IMR-90 (cell line): ENCODE measurements around the gene CDK5RAP3. TPM values are rescaled to one million over a fixed set of nuclear protein-coding genes. Genes with fewer than 3 reads are reported as not detected.

Experiments used
- ATAC-seq: fragments of 200-7000 bp; cut with Tn5 transposase; 2 replicates; pipeline ENCODE4 v1.9.1; 2020; ENCODE audit warnings: low read depth, mild to moderate bottlenecking, moderate library complexity
- BruUV-seq: library from RNA; stranded (reverse); fragments of 400-500 nt; replicated peaks from 2 replicates; lab custom pipeline; 2021; lab: Mats Ljungman, UMichigan
- CTCF ChIA-PET: fragments of 300-600 bp; formaldehyde crosslinking; extraction: SDS; loops from one replicate; lab custom pipeline; 2021; ENCODE audit warnings: antibody characterized with exemption; lab: Yijun Ruan, JAX
- POLR2A ChIA-PET: fragments of 300-600 bp; sonication (Branson Sonifier 250); formaldehyde crosslinking; loops from one replicate; lab custom pipeline; 2022; ENCODE audit warnings: antibody characterized with exemption; ENCODE audit not compliant: unreplicated experiment; lab: Charles Lee
- DNase-seq: peaks from one replicate; pipeline ENCODE4 v3.0.0; 2013
- H2AFZ ChIP-seq: replicated peaks from 2 replicates; pipeline ENCODE3; 2013; ENCODE audit warnings: low read length, mild to moderate bottlenecking; ENCODE audit not compliant: poor library complexity
- H2AK5ac ChIP-seq: 2 replicates; pipeline ENCODE4 v1.6.1; 2013; ENCODE audit warnings: low read depth, low read length, inconsistent platforms
- H2AK9ac ChIP-seq: replicated peaks from 2 replicates; pipeline ENCODE3; 2013; ENCODE audit warnings: mild to moderate bottlenecking, low read depth, low read length, moderate library complexity; ENCODE audit not compliant: poor library complexity
- H2BK120ac ChIP-seq: 2 replicates; pipeline ENCODE4 v1.6.1; 2013; ENCODE audit warnings: low read depth, low read length, inconsistent platforms
- H2BK15ac ChIP-seq: 3 replicates; pipeline ENCODE4 v1.6.1; 2013; ENCODE audit warnings: low read depth, low read length, inconsistent platforms
- H2BK20ac ChIP-seq: 2 replicates; pipeline ENCODE4 v1.6.1; 2013; ENCODE audit warnings: low read depth, mild to moderate bottlenecking, inconsistent platforms, low read length, moderate library complexity
- H2BK5ac ChIP-seq: 2 replicates; pipeline ENCODE4 v1.6.1; 2013; ENCODE audit warnings: mild to moderate bottlenecking, low read depth, low read length, inconsistent platforms; ENCODE audit not compliant: poor library complexity, severe bottlenecking
- H3K14ac ChIP-seq: replicated peaks from 2 replicates; pipeline ENCODE4 v1.6.1; 2013; ENCODE audit warnings: low read depth, low read length, inconsistent platforms
- H3K18ac ChIP-seq: 2 replicates; pipeline ENCODE4 v1.6.1; 2013; ENCODE audit warnings: low read depth, low read length, control low read depth
- H3K23ac ChIP-seq: 2 replicates; pipeline ENCODE4 v1.6.1; 2013; ENCODE audit warnings: low read depth, low read length, inconsistent platforms
- H3K27ac ChIP-seq: 2 replicates; pipeline ENCODE4 v1.5.1; 2013; ENCODE audit warnings: mild to moderate bottlenecking, control low read depth, low read length; ENCODE audit not compliant: insufficient read depth
- H3K27me3 ChIP-seq: 2 replicates; pipeline ENCODE4 v1.6.1; 2013; ENCODE audit warnings: low read length; ENCODE audit not compliant: control insufficient read depth, insufficient read depth
- H3K36me3 ChIP-seq: 2 replicates; pipeline ENCODE4 v1.6.1; 2013; ENCODE audit warnings: low read length, mixed read lengths; ENCODE audit not compliant: control insufficient read depth, insufficient read depth
- H3K4ac ChIP-seq: 2 replicates; pipeline ENCODE4 v1.6.1; 2013; ENCODE audit warnings: low read depth, low read length, inconsistent platforms
- H3K4me1 ChIP-seq: 2 replicates; pipeline ENCODE4 v1.6.1; 2013; ENCODE audit warnings: low read length, mixed read lengths; ENCODE audit not compliant: control insufficient read depth, insufficient read depth
- H3K4me2 ChIP-seq: 2 replicates; pipeline ENCODE4 v1.6.1; 2013; ENCODE audit warnings: low read depth, mild to moderate bottlenecking, control low read depth, low read length, moderate library complexity
- H3K4me3 ChIP-seq: 2 replicates; pipeline ENCODE4 v1.5.1; 2013; ENCODE audit warnings: low read depth, mild to moderate bottlenecking, control low read depth, low read length, moderate library complexity; ENCODE audit not compliant: insufficient read depth
- H3K56ac ChIP-seq: 2 replicates; pipeline ENCODE4 v1.6.1; 2013; ENCODE audit warnings: low read length, inconsistent platforms; ENCODE audit not compliant: insufficient read depth; ENCODE audit errors: extremely low read depth
- H3K79me1 ChIP-seq, 2 experiments: 2 replicates each; pipeline ENCODE4 v1.6.1; 2013; ENCODE audit warnings: low read length in 2 of 2, inconsistent platforms in 1 of 2, low read depth in 1 of 2
- H3K9ac ChIP-seq: 2 replicates; pipeline ENCODE4 v1.6.1; 2013; ENCODE audit warnings: low read depth, low read length, control low read depth
- H3K9me1 ChIP-seq: 2 replicates; pipeline ENCODE4 v1.6.1; 2013; ENCODE audit warnings: low read length, inconsistent platforms; ENCODE audit not compliant: insufficient read depth
- H3K9me3 ChIP-seq: 2 replicates; pipeline ENCODE4 v1.6.1; 2013; ENCODE audit warnings: low read length; ENCODE audit not compliant: control insufficient read depth, insufficient read depth
- H4K20me1 ChIP-seq: 2 replicates; pipeline ENCODE4 v1.6.1; 2013; ENCODE audit warnings: low read length, inconsistent platforms; ENCODE audit not compliant: insufficient read depth
- H4K5ac ChIP-seq: 2 replicates; pipeline ENCODE4 v1.6.1; 2013; ENCODE audit warnings: mild to moderate bottlenecking, low read depth, low read length, control low read depth
- H4K8ac ChIP-seq, 2 experiments: 2 replicates each; pipeline ENCODE4 v1.6.1; 2013; ENCODE audit warnings: low read depth in 2 of 2, low read length in 2 of 2, control low read depth in 1 of 2, inconsistent platforms in 1 of 2
- H4K91ac ChIP-seq: 2 replicates; pipeline ENCODE4 v1.6.1; 2013; ENCODE audit warnings: low read depth, low read length, inconsistent platforms; ENCODE audit not compliant: insufficient read depth
- BHLHE40 ChIP-seq: fragments of 150-350 bp; IDR thresholded peaks from 2 replicates; pipeline ENCODE4 v1.6.1; 2016; ENCODE audit warnings: mild to moderate bottlenecking, low read depth, low read length
- CEBPB ChIP-seq: IDR thresholded peaks from 2 replicates; pipeline ENCODE4 v1.6.1; 2012; ENCODE audit warnings: low read depth, low read length, improper control_type of control experiment
- FOS ChIP-seq: fragments of 150-350 bp; IDR thresholded peaks from 2 replicates; pipeline ENCODE4 v1.6.1; 2016; ENCODE audit warnings: low read depth, low read length
- MAFK ChIP-seq: IDR thresholded peaks from 2 replicates; pipeline ENCODE4 v1.6.1; 2012; ENCODE audit warnings: low read depth, low read length, improper control_type of control experiment
- MXI1 ChIP-seq: IDR thresholded peaks from 2 replicates; pipeline ENCODE4 v1.6.1; 2012; ENCODE audit warnings: low read depth, mild to moderate bottlenecking, low read length, moderate library complexity, borderline replicate concordance
- NFE2L2 ChIP-seq: fragments of 150-350 bp; IDR thresholded peaks from 2 replicates; pipeline ENCODE4 v1.6.1; 2016; ENCODE audit warnings: low read depth, mild to moderate bottlenecking, low read length
- RAD21 ChIP-seq: IDR thresholded peaks from 2 replicates; pipeline ENCODE4 v1.6.1; 2012; ENCODE audit warnings: low read length, improper control_type of control experiment
- RCOR1 ChIP-seq: IDR thresholded peaks from 2 replicates; pipeline ENCODE4 v1.6.1; 2012; ENCODE audit warnings: mild to moderate bottlenecking, low read length, improper control_type of control experiment; ENCODE audit not compliant: insufficient replicate concordance
- RFX5 ChIP-seq: IDR thresholded peaks from 2 replicates; pipeline ENCODE4 v1.8.0; 2012; ENCODE audit warnings: low read depth, mild to moderate bottlenecking, low read length, moderate library complexity
- WGBS, 2 experiments: methylation state at CpG; one replicate each; pipeline versions ENCODE4 v1.1.5 to v1.1.7; 2013; ENCODE audit warnings: missing lambda C conversion rate in 2 of 2; ENCODE audit not compliant: insufficient read length in 1 of 2; ENCODE audit errors: extremely low coverage in 2 of 2; 5-methylcytosine and 5-hydroxymethylcytosine counted together
- dilution Hi-C: fragments of 300-500 bp; cut with HindIII; formaldehyde crosslinking; loops from one replicate; pipeline ENCODE4 v1.14.3; 2018; ENCODE audit warnings: low sequenced_read_pairs; ENCODE audit not compliant: unreplicated experiment
- in situ Hi-C: fragments of 300-500 bp; cut with MboI; formaldehyde crosslinking; loops from 3 replicates; pipeline ENCODE4 v1.14.3; 2019; ENCODE audit warnings: low sequenced_read_pairs, inconsistent platforms, mixed read lengths
- intact Hi-C: fragments of 100-400 bp; cut with micrococcal nuclease; formaldehyde crosslinking; loops from 2 replicates; pipeline ENCODE4 v1.10.0; 2022
- polyA plus RNA-seq, 3 experiments: library from polyadenylated mRNA; depleted of rRNA; stranded (reverse); fragments of >200 nt; gene quantifications; 2 replicates each; pipeline ENCODE4 v1.2.3, GENCODE V29; 2012; ENCODE audit warnings: low replicate concordance in 1 of 3
- total RNA-seq: library from RNA; depleted of rRNA; stranded (reverse); fragments of >200 nt; gene quantifications from 2 replicates; pipeline ENCODE4 v1.2.3, GENCODE V29; 2012
- TF ChIP-seq, protein P1 (sequence below): fragments of 150-350 bp; IDR thresholded peaks from 2 replicates; pipeline ENCODE4 v1.6.1; 2016; ENCODE audit warnings: low read depth, mild to moderate bottlenecking, low read length, moderate library complexity, borderline replicate concordance
- TF ChIP-seq, protein P2 (sequence below): conservative IDR thresholded peaks from 2 replicates; pipeline ENCODE4 v1.5.1; 2012; ENCODE audit warnings: mild to moderate bottlenecking, low read depth, low read length, improper control_type of control experiment
- TF ChIP-seq, protein P3 (sequence below): fragments of 150-350 bp; IDR thresholded peaks from 2 replicates; pipeline ENCODE4 v1.6.1; 2017; ENCODE audit warnings: mild to moderate bottlenecking, antibody characterized with exemption, low read length, low read depth

Gene CDK5RAP3
- total and polyA plus RNA-seq, 2 of the 4 experiments (the other 2 are of a cell fraction), result 75.3 to 153 TPM

DNA sequence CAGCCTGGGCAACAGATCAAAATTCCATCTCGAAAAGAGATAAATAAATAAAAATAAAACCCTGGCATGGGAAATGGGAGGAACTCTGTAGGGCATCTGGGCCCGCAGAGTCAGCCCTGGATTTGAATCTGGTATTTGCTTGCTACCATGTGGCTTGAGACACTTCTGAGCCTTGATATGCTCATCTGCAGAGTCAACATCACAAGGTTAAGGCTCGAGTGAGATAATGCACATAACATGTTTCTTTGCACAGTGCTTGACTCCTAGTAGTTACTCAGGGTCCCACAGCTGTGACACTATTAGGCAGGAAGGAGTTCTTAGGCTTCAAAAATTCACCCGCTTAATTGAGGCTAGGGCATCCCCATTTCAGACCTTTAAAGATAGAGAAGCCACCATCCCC is 21.3 kb downstream of the CDK5RAP3 start:
- H2BK5ac ChIP-seq, result no peak overlapping the region
- no peak overlapping the region for H3K4me3 ChIP-seq
- DNase-seq, result no peak
- H4K8ac ChIP-seq, result no peak overlapping the region
- H4K20me1 ChIP-seq, result no peaks in the 10 kb centered on the region
- H2AK5ac ChIP-seq, result no peak overlapping the region
- H3K27me3 ChIP-seq, result peaks cover 6% of the 10 kb centered on the region; the same call in 1 of the 2 replicates
- BruUV-seq, result no TSS peak
- H2BK120ac ChIP-seq, result no peak overlapping the region
- ChIA-PET CTCF (no interaction called here), POLR2A (no interaction called here)
- dilution Hi-C loops (no loop called here), intact Hi-C loops (no loop called here), in situ Hi-C loops (no loop called here)
- no peak overlapping the region for H4K5ac ChIP-seq
- H3K36me3 ChIP-seq, result no peaks in the 10 kb centered on the region
- no peak overlapping the region for H2BK15ac ChIP-seq
- WGBS, 2 experiments, result 56% methylated on average over 2 of the region's 4 CpGs; no CpG with 5 or more reads in 1 of the 2 experiments
- no peak overlapping the region for H3K27ac ChIP-seq
- no peaks in the 10 kb centered on the region for H3K79me1 ChIP-seq
- H3K9ac ChIP-seq, result no peak overlapping the region
- no peak overlapping the region for H2AFZ ChIP-seq
- H3K56ac ChIP-seq, result no peak overlapping the region
- no peak overlapping the region for H4K91ac ChIP-seq
- H2BK20ac ChIP-seq, result no peak overlapping the region
- no peak overlapping the region for H3K23ac ChIP-seq
- TF ChIP-seq MAFK (no peak), RCOR1 (no peak), RFX5 (no peak), BHLHE40 (no peak), CEBPB (no peak), RAD21 (no peak), FOS (no peak), MXI1 (no peak), NFE2L2 (no peak)
- TF ChIP-seq, protein P1, sequence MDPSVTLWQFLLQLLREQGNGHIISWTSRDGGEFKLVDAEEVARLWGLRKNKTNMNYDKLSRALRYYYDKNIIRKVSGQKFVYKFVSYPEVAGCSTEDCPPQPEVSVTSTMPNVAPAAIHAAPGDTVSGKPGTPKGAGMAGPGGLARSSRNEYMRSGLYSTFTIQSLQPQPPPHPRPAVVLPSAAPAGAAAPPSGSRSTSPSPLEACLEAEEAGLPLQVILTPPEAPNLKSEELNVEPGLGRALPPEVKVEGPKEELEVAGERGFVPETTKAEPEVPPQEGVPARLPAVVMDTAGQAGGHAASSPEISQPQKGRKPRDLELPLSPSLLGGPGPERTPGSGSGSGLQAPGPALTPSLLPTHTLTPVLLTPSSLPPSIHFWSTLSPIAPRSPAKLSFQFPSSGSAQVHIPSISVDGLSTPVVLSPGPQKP, result no peak
- TF ChIP-seq, protein P2, sequence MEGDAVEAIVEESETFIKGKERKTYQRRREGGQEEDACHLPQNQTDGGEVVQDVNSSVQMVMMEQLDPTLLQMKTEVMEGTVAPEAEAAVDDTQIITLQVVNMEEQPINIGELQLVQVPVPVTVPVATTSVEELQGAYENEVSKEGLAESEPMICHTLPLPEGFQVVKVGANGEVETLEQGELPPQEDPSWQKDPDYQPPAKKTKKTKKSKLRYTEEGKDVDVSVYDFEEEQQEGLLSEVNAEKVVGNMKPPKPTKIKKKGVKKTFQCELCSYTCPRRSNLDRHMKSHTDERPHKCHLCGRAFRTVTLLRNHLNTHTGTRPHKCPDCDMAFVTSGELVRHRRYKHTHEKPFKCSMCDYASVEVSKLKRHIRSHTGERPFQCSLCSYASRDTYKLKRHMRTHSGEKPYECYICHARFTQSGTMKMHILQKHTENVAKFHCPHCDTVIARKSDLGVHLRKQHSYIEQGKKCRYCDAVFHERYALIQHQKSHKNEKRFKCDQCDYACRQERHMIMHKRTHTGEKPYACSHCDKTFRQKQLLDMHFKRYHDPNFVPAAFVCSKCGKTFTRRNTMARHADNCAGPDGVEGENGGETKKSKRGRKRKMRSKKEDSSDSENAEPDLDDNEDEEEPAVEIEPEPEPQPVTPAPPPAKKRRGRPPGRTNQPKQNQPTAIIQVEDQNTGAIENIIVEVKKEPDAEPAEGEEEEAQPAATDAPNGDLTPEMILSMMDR, result no peak
- TF ChIP-seq, protein P3, sequence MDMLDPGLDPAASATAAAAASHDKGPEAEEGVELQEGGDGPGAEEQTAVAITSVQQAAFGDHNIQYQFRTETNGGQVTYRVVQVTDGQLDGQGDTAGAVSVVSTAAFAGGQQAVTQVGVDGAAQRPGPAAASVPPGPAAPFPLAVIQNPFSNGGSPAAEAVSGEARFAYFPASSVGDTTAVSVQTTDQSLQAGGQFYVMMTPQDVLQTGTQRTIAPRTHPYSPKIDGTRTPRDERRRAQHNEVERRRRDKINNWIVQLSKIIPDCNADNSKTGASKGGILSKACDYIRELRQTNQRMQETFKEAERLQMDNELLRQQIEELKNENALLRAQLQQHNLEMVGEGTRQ, result no peak
- H2AK9ac ChIP-seq, result no peak overlapping the region
- H3K14ac ChIP-seq, result no peak overlapping the region
- no peak overlapping the region for H3K4ac ChIP-seq
- no peaks in the 10 kb centered on the region for H3K9me1 ChIP-seq
- no peak for ATAC-seq
- no peaks in the 10 kb centered on the region for H3K9me3 ChIP-seq
- H3K4me1 ChIP-seq, result peaks cover 8% of the 10 kb centered on the region
- no peak overlapping the region for H3K18ac ChIP-seq
- no peak overlapping the region for H3K4me2 ChIP-seq
